ENCODE data around the gene ARPC5. TPM values are rescaled to one million over a fixed set of nuclear protein-coding genes. Genes with fewer than 3 reads are reported as not detected.

Gene ARPC5
- total RNA-seq, 1 experiment from 2014 or later: 148 TPM

GRCh38 chr1:183588827-183589226 is 46.8 kb downstream of the ARPC5 start:
- CTCF ChIA-PET: interaction anchor here (0.6 to 1.8 kb wide), 5 partner anchors 11 to 307 kb away, joined by 3 to 14 read pairs (median 4); no protein-coding TSS in a partner anchor
- Mint-ChIP-seq H3K4me3 (ENCODE audit: low read depth, unreplicated experiment) (no peak overlapping the region), H3K27me3 (ENCODE audit: unreplicated experiment) (no peaks in the 10 kb centered on the region), H3K4me1 (ENCODE audit: low read depth, unreplicated experiment) (peaks cover 32% of the 10 kb centered on the region), H3K36me3 (ENCODE audit: insufficient read depth, unreplicated experiment) (no peaks in the 10 kb centered on the region), H3K9me3 (ENCODE audit: low read depth, unreplicated experiment) (no peaks in the 10 kb centered on the region), H3K27ac (ENCODE audit: unreplicated experiment) (no peak overlapping the region)
- TF ChIP-seq, protein P1, sequence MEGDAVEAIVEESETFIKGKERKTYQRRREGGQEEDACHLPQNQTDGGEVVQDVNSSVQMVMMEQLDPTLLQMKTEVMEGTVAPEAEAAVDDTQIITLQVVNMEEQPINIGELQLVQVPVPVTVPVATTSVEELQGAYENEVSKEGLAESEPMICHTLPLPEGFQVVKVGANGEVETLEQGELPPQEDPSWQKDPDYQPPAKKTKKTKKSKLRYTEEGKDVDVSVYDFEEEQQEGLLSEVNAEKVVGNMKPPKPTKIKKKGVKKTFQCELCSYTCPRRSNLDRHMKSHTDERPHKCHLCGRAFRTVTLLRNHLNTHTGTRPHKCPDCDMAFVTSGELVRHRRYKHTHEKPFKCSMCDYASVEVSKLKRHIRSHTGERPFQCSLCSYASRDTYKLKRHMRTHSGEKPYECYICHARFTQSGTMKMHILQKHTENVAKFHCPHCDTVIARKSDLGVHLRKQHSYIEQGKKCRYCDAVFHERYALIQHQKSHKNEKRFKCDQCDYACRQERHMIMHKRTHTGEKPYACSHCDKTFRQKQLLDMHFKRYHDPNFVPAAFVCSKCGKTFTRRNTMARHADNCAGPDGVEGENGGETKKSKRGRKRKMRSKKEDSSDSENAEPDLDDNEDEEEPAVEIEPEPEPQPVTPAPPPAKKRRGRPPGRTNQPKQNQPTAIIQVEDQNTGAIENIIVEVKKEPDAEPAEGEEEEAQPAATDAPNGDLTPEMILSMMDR (IDR thresholded peaks at IDR 0.05; ENCODE audit: unreplicated experiment): no peak
- intact Hi-C loops (cut with micrococcal nuclease; ENCODE audit: unreplicated experiment): no loop called here
- peak; percentile 30 for DNase-seq
- no TSS peak for BruUV-seq (replicated peaks)

DNA sequence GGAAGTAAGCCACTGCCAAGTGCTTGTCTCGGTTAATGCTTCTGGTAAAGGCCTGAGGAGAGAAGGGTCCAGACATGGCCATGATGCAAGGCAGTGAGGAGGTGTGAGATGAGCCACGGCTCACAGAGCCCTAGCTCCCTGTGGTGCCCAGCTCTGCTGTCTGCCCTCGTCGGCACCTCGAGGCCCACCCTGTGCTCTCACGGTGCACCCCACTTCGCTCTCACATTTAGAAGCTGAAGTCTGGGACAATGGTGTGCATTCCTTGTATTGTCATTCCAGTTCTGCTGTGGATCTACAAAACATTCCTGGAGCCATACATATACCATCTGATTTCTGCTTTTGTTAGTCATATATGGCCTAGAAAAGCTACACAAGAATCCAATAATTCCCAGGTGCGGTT is 48.7 kb downstream of the ARPC5 start:
- Mint-ChIP-seq H3K36me3 (ENCODE audit: insufficient read depth, unreplicated experiment) (no peaks in the 10 kb centered on the region), H3K27ac (ENCODE audit: unreplicated experiment) (no peak overlapping the region), H3K4me1 (ENCODE audit: low read depth, unreplicated experiment) (peaks cover 23% of the 10 kb centered on the region), H3K9me3 (ENCODE audit: low read depth, unreplicated experiment) (no peaks in the 10 kb centered on the region), H3K4me3 (ENCODE audit: low read depth, unreplicated experiment) (no peak overlapping the region), H3K27me3 (ENCODE audit: unreplicated experiment) (no peaks in the 10 kb centered on the region)
- no peak for DNase-seq
- BruUV-seq (replicated peaks): no TSS peak
- CTCF ChIA-PET: interaction anchor here (1.1 kb wide), 1 partner anchor 18 kb away, joined by 8 read pairs; no protein-coding TSS in a partner anchor
- intact Hi-C loops (cut with micrococcal nuclease; ENCODE audit: unreplicated experiment): no loop called here
- TF ChIP-seq, protein P1 (IDR thresholded peaks at IDR 0.05; ENCODE audit: unreplicated experiment): no peak

DNA sequence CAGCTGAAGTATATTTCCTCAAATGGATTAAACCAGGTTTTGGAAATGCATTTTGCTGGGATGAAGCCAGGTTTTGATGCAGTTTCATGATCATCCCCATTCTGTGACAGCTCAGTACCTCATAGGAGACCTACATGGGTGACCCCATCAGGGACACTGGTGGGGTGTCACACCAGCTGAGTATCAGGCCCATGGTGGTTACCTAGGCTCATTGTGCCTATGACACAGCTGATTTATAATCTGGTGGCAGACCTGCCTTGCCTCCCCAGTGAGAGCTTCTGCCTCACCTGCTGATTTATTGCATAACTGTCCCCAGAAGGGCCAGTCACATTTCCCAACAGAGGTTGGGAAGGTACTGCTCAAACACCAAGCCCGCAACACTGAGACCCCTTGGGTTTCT is 49.1 kb downstream of the ARPC5 start:
- TF ChIP-seq, protein P1 (IDR thresholded peaks at IDR 0.05; ENCODE audit: unreplicated experiment): no peak
- Mint-ChIP-seq H3K36me3 (ENCODE audit: insufficient read depth, unreplicated experiment) (no peaks in the 10 kb centered on the region), H3K9me3 (ENCODE audit: low read depth, unreplicated experiment) (no peaks in the 10 kb centered on the region), H3K4me3 (ENCODE audit: low read depth, unreplicated experiment) (no peak overlapping the region), H3K4me1 (ENCODE audit: low read depth, unreplicated experiment) (peaks cover 23% of the 10 kb centered on the region), H3K27ac (ENCODE audit: unreplicated experiment) (no peak overlapping the region), H3K27me3 (ENCODE audit: unreplicated experiment) (no peaks in the 10 kb centered on the region)
- intact Hi-C loops (cut with micrococcal nuclease; ENCODE audit: unreplicated experiment): no loop called here
- no peak for DNase-seq
- CTCF ChIA-PET: no interaction called here
- BruUV-seq (replicated peaks): no TSS peak

- BruUV-seq (replicated peaks): no TSS peak
- intact Hi-C loops (cut with micrococcal nuclease; ENCODE audit: unreplicated experiment): no loop called here
- TF ChIP-seq, protein P1 (IDR thresholded peaks at IDR 0.05; ENCODE audit: unreplicated experiment): no peak
- H3K36me3 Mint-ChIP-seq (ENCODE audit: insufficient read depth, unreplicated experiment): no peaks in the 10 kb centered on the region
- no peak overlapping the region for H3K4me3 Mint-ChIP-seq (ENCODE audit: low read depth, unreplicated experiment)
- H3K4me1 Mint-ChIP-seq (ENCODE audit: low read depth, unreplicated experiment): peaks cover 16% of the 10 kb centered on the region
- no peaks in the 10 kb centered on the region for H3K27me3 Mint-ChIP-seq (ENCODE audit: unreplicated experiment)
- no peak overlapping the region for H3K27ac Mint-ChIP-seq (ENCODE audit: unreplicated experiment)
- no peaks in the 10 kb centered on the region for H3K9me3 Mint-ChIP-seq (ENCODE audit: low read depth, unreplicated experiment)
- CTCF ChIA-PET: no interaction called here
- no peak for DNase-seq
Measured at GRCh38 chr1:183585038-183585437, 50.5 kb downstream of the ARPC5 start.
